Measurements from ENCODE around the gene SKI. TPM values are rescaled to one million over a fixed set of nuclear protein-coding genes. Genes with fewer than 3 reads are reported as not detected.

SKI gene
- total RNA-seq, 6 donors from 2014 or later = 57.3 to 108 (median 96.9) TPM

GRCh38 chr1:2342384-2343022, 114.4 kb downstream of the SKI start:
- 85 to 89% methylated on average over 19 to 21 of the region's 21 CpGs for WGBS, 2 donors
- H3K4me1 ChIP-seq = no peaks in the 10 kb centered on the region
- no peak for ATAC-seq (ENCODE audit: low FRiP score in 2 of 2)
- DNase-seq = no peak
- H3K27me3 ChIP-seq = no peaks in the 10 kb centered on the region
- H3K9me3 ChIP-seq = no peaks in the 10 kb centered on the region
- no peaks in the 10 kb centered on the region for H3K36me3 ChIP-seq
- TF ChIP-seq CTCF (IDR thresholded peaks at IDR 0.05) (no peak), POLR2AphosphoS5 (IDR thresholded peaks at IDR 0.05) (no peak), POLR2A (IDR thresholded peaks at IDR 0.05) (no peak), EP300 (IDR thresholded peaks at IDR 0.05) (no peak)
- no peak overlapping the region for H3K27ac ChIP-seq
- no peak overlapping the region for H3K4me3 ChIP-seq

- no peak for TF ChIP-seq CTCF (IDR thresholded peaks at IDR 0.05)
- TF ChIP-seq POLR2AphosphoS5 (IDR thresholded peaks at IDR 0.05) = no peak
- TF ChIP-seq EP300 (IDR thresholded peaks at IDR 0.05) = no peak
- TF ChIP-seq POLR2A (IDR thresholded peaks at IDR 0.05) = no peak
- 84 to 89% methylated on average over 19 to 34 of the region's 39 CpGs for WGBS, 2 donors
- Histone ChIP-seq H3K4me3 (no peak overlapping the region), H3K4me1 (no peaks in the 10 kb centered on the region), H3K27ac (no peak overlapping the region), H3K36me3 (no peaks in the 10 kb centered on the region), H3K27me3 (no peaks in the 10 kb centered on the region), H3K9me3 (no peaks in the 10 kb centered on the region)
- no peak for ATAC-seq (ENCODE audit: low FRiP score in 2 of 2)
- DNase-seq = peak in 1 of 2 donors; percentile 74
These were observed 115.2 kb downstream of the SKI start for GRCh38 chr1:2343023-2343935.

GRCh38 chr1:2344121-2344681, 116.1 kb downstream of the SKI start:
- TF ChIP-seq POLR2A (IDR thresholded peaks at IDR 0.05) = no peak
- TF ChIP-seq EP300 (IDR thresholded peaks at IDR 0.05) = no peak
- 77 to 90% methylated on average over 4 to 20 of the region's 24 CpGs for WGBS, 2 donors
- DNase-seq = peak in 1 of 2 donors; percentile 69
- Histone ChIP-seq H3K27ac (no peak overlapping the region), H3K4me3 (no peak overlapping the region), H3K36me3 (no peaks in the 10 kb centered on the region), H3K9me3 (no peaks in the 10 kb centered on the region), H3K27me3 (no peaks in the 10 kb centered on the region), H3K4me1 (no peaks in the 10 kb centered on the region)
- ATAC-seq (ENCODE audit: low FRiP score in 2 of 2) = no peak

GRCh38 chr1:2344744-2345296, 116.7 kb downstream of the SKI start:
- no peaks in the 10 kb centered on the region for H3K9me3 ChIP-seq
- TF ChIP-seq POLR2A (IDR thresholded peaks at IDR 0.05) (no peak), POLR2AphosphoS5 (IDR thresholded peaks at IDR 0.05) (no peak), CTCF (IDR thresholded peaks at IDR 0.05) (no peak), EP300 (IDR thresholded peaks at IDR 0.05) (no peak)
- ATAC-seq (ENCODE audit: low FRiP score in 2 of 2) (peak in 1 of 2 donors; percentile 15), DNase-seq (peak in 1 of 2 donors; percentile 48)
- H3K36me3 ChIP-seq = no peaks in the 10 kb centered on the region
- no peaks in the 10 kb centered on the region for H3K27me3 ChIP-seq
- no peak overlapping the region for H3K4me3 ChIP-seq
- H3K4me1 ChIP-seq = no peaks in the 10 kb centered on the region
- 91 to 94% methylated on average over 14 to 27 of the region's 29 CpGs for WGBS, 2 donors
- H3K27ac ChIP-seq = no peak overlapping the region

Data from upper lobe of left lung (tissue), 6 donors.